ENCODE data around the gene PRSS22.

The PRSS22 gene

DNA sequence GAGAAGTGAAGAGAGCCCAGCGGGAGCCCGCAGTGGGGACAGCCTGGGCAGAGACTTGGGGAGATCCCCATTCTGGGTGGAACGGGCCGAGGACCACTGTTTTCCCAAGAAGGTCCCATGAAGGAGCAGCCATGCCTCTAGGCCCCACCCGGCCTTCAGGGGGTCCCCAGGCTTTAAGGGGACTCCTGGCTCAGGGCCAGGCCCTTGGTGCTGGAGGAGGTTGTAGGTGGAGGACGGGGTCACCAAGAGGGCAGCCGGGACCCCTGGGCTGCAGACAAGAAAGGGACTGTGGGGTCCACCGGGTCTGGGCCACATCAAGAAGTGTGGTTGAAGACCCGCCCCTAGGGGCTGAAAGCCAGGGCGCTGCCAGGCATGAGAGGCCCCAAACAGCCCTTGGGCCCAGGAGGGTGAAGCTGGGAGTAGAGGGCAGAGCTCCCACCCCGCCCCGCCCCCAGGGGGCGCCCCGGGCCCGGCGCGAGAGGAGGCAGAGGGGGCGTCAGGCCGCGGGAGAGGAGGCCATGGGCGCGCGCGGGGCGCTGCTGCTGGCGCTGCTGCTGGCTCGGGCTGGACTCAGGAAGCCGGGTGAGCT, 41.1 kb downstream of the PRSS22 start, which contains the start of gene PRSS21:
PRSS21 (plus strand) TSS at position 487 of the 589 bp plus-strand sequence; CDS start at position 519, 32 bp downstream.
- DNase-seq (ENCODE audit: low read depth, low spot score): no peak

DNA sequence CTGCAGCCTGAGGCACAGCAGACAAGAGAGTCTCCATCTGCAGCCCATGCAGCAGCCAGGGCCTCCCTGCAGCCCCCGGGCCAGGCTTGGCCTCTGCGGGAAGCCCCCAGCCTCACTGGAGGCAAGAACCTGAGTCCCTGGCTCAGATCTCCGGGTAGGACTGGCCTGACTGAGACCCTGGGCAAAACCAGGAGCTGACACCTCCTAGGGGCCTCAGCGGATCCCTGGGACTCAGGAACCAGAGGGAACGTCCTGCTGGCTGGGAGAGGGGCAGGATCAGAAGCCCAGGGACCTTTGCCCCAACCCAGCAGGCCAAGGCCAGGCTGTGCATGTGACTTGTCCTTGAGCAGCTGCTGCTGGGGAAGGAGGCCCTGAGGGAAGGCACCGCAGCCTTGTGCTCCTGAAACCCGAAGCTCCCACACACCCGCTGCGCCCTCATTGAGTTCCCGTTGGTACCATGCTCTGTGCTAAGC, 42.6 kb downstream of the PRSS22 start:
- DNase-seq (ENCODE audit: low read depth, low spot score): no peak

DNA sequence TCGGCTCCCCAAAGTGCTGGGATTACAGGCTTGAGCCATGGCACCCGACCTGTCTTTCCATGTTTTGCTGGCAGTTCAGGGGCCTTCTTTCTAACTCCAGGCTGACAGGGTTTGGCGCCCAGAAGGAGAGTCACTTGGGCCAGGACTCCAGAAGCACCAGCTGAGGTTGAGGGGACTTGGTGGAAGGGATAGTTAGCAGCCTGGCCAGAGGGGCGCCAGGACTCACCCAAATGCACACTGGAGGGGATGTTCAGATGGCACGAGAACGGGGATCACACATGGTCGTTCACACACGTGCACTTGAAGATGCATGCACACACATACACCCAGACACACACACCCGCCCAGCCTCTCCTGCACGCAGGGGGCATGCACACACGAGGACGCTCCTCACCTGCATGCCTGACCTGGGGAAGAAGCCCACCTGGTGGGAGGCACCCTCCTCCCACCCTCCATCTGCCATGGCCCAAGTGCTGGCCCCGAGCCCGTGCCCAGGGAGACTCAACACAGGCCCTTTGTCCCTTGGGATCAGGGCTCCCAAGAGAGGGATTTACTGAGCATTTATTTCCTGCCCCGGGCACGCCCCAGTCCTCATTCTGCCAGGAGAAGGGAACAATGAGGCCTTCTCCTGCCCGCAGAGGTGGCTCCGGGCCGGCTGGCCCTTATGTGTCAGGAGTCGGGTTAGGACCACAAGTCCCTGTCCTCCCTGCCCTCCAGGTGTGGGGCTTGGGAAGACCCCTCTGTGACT, 43.2 kb downstream of the PRSS22 start:
- DNase-seq (ENCODE audit: low read depth, low spot score): no peak

DNA sequence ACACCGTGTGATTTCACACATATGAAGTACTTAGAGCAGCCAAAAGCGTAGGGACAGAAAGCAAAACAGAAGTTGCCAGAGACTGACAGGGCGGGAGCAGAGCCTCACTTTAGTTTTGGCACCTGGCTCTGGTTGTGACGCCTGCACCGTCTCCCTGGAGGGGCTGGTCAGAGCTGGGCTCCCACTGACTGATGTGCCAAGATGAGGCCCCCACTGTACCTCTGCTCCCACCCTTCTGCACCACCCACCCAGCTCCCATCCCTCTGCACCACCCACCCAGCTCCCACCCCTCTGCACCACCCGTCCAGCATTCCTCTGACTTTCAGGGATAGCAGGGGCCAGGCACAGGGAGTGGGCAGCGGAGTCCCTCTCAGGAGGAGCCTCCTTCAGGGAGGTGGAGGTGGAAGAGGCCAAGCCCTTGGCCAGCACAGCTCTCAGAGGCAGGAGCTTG, 44.2 kb downstream of the PRSS22 start:
- DNase-seq (ENCODE audit: low read depth, low spot score): no peak

- DNase-seq (ENCODE audit: low read depth, low spot score): no peak
Measured at GRCh38 chr16:2811703-2812471, 46.1 kb downstream of the PRSS22 start.

GRCh38 chr16:2810651-2811050, 47.3 kb downstream of the PRSS22 start:
- DNase-seq (ENCODE audit: low read depth, low spot score): no peak

DNA sequence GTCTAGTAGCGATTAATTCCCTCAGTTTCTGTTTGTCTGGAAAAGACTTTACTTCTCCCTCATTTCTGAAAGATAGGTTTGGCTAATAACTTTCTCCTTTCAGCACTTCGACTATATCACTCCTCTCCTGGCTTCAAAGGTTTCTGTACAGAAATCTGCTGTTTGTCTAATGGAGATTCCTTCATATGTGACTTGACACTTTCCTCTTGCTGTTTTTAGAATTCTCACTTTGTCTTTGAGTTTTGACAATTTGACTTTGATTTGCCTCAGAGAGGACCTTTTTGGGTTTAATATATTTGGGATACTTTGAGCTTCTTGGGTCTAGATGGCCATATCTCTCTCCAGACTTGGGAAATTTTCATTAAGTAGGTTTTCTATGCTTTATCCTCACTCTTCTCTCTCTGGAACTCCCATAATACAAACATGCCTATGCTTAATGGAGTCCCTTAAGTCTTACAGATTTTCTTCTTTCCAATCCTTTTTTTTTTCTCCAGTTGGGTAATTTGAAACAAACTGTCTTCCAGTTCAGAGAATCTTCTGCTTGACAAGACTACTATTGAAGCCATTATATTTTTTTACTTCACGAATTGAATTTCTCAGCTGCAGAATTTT, 48.7 kb downstream of the PRSS22 start:
- DNase-seq (ENCODE audit: low read depth, low spot score): no peak

DNA sequence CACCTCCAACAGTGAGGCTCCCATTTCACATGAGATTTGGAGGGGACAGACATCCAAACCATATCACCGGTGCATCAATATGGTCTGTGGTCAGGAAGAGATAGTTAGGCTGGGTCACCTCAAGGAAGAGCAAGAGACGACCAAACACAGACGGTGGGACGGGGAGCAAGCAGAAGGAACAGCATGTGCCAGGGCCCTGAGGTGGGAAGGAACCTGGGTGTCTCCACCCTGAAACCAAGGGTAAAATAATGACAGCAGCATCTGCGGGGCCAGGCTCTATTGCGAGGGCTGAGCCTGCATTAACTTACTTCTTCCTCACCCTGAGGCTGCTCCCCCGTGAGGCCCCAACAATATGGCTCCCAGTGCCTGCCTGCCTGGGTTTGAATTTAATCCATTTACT, 49.8 kb downstream of the PRSS22 start:
- no peak for DNase-seq (ENCODE audit: low read depth, low spot score)

- DNase-seq (ENCODE audit: low read depth, low spot score): no peak
Measured at GRCh38 chr16:2806286-2806685, 51.7 kb downstream of the PRSS22 start.

GRCh38 chr16:2804728-2805127, 53.2 kb downstream of the PRSS22 start:
- no peak for DNase-seq (ENCODE audit: low read depth, low spot score)

DNA sequence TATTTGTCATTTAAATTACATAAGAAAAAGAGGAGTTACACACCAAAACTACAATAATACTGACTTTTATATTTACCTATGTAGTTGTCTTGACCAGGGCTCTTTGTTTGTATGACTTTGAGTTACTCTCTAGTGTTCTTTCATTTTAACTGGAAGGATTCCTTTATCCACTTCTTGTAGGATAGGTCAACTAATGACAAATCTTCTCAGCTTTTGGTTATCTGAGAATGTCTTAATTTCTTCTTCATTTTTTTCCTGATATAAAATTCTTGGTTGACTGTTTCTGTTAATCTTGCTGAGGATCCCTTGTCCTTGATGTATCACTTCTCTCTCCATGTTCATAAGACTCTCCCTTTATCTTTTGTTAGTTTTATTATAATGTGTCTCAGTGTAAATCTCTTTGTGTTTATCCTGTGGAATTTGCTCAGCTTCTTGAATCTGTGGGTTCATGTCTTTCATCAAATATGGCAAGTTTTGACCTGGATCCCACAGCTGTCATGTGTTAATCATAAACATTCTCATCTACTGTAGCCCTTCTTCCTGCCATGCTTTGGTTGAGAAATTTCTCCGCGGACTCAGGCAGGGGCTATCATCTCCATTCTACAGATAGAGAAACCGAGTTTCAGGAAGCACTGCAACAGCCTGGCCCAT, 54.3 kb downstream of the PRSS22 start:
- DNase-seq (ENCODE audit: low read depth, low spot score): no peak
